ENCODE data around the gene CDK10. TPM values are rescaled to one million over a fixed set of nuclear protein-coding genes. Genes with fewer than 3 reads are reported as not detected.
A peak's percentile ranks its signal among the peaks of the same experiment; 100 is the strongest.

CDK10 gene
- total RNA-seq, 2 donors from 2014 or later: 47.5 to 105 TPM

DNA sequence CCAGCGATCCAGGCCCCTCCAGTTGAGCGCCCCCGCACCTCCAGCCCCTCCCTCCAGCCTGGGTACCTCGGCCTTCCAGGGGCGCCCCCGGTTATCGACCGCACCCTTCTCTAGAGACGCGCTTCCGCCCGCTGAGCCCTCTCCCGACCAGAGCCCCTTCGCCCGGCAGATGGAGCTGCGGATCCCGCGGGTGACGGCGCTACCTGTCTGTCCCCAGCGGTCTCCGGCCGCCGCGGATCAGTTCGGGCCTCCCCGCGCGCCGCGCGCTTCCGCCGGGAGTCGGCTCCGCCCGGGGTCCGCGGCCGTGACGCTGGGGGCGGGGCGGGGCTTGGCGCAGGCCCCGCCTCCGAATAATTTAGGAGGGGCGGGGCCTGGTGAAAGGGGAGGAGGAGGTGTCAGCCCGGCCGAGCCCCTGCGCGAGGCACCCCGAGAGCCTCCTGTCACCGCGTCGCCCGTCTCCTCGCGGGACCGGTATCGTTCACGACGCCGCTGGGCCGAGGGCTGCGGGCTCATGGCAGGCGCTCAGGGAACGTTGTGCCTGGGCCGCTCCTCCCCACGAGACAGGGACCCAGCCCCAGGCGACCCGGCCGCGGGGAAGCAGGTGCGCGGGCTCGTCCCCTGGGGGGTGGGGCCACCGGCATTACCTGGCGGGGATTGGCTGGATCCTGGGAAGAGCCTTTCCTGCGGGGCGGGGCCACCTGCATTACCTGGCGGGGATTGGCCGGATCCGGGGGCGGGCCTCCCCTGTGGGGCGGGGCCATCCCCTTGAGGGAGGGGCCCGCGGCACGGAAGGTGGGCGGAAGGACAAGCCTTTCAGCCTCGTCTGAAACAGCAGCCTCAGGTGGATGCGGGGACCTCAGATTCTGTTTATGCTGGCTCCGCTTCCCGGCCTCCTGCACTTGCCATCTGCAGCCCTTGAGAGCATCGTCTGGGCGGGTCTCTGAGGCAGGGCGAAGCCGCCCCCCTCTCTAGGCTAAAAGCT lies 15.2 kb downstream of the CDK10 start, which contains the start of gene SPATA2L:
SPATA2L (minus strand) TSS at position 281 of the 982 bp plus-strand sequence. CDS start 473 bp downstream, outside the sequence.
- Histone ChIP-seq H3K9me3 (no peaks in the 10 kb centered on the region), H3K27ac (peak within 1 kb of the TSS; percentile 89 to 99 (median 96)), H3K36me3 (replicated peaks in 1 of 2; ENCODE audit: insufficient read depth in 1 of 2, low read depth in 2 of 2) (no peaks in the 10 kb centered on the region), H3K4me3 (peak within 1 kb of the TSS; percentile 38 to 53), H3K4me1 (peaks cover 35% of the 10 kb centered on the region), H3K27me3 (no peaks in the 10 kb centered on the region)
- WGBS, 2 donors: 0 to 1% methylated on average over 26 to 86 of the region's 97 CpGs
- DNase-seq: peak; percentile 97 to 99 (median 98)
- ATAC-seq: peak; percentile 79
- TF ChIP-seq, protein P1, sequence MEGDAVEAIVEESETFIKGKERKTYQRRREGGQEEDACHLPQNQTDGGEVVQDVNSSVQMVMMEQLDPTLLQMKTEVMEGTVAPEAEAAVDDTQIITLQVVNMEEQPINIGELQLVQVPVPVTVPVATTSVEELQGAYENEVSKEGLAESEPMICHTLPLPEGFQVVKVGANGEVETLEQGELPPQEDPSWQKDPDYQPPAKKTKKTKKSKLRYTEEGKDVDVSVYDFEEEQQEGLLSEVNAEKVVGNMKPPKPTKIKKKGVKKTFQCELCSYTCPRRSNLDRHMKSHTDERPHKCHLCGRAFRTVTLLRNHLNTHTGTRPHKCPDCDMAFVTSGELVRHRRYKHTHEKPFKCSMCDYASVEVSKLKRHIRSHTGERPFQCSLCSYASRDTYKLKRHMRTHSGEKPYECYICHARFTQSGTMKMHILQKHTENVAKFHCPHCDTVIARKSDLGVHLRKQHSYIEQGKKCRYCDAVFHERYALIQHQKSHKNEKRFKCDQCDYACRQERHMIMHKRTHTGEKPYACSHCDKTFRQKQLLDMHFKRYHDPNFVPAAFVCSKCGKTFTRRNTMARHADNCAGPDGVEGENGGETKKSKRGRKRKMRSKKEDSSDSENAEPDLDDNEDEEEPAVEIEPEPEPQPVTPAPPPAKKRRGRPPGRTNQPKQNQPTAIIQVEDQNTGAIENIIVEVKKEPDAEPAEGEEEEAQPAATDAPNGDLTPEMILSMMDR (IDR thresholded peaks at IDR 0.05): peak in 4 of 7 experiments; percentile 13 to 34 (median 27)
- TF ChIP-seq POLR2A (IDR thresholded peaks at IDR 0.05): peak; percentile 90 to 92 (median 90)
- intact Hi-C loops (cut with DNase I): no loop called here

DNA sequence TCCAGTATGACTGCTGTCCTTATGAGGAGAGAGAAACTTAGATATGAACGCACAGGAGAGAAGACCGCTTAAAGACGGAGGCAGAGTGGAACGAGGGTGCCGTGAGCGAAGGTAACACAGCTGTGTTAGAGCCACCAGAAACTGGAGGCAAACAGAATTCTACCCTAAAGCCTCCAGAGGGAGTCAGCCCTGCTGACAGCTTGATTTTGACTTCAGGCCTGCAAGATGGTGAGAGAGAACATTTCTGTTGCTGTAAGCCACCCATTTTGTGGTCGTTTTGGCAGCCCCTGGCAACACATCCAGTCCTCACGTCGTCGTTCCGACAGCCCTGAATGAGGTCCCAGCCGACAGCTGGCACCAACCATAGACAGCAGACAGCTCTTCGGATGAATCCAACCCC lies 17.8 kb downstream of the CDK10 start:
- DNase-seq (no peak), ATAC-seq (no peak)
- Histone ChIP-seq H3K4me3 (no peak overlapping the region), H3K27me3 (no peaks in the 10 kb centered on the region), H3K9me3 (no peaks in the 10 kb centered on the region), H3K27ac (no peak overlapping the region), H3K36me3 (replicated peaks in 1 of 2; ENCODE audit: insufficient read depth in 1 of 2, low read depth in 2 of 2) (no peaks in the 10 kb centered on the region), H3K4me1 (peaks cover 33% of the 10 kb centered on the region)
- intact Hi-C loops (cut with DNase I): no loop called here
- TF ChIP-seq, protein P1 (IDR thresholded peaks at IDR 0.05): no peak
- TF ChIP-seq POLR2A (IDR thresholded peaks at IDR 0.05): no peak
- 76 to 78% methylated on average over 10 to 13 of the region's 13 CpGs for WGBS, 2 donors

DNA sequence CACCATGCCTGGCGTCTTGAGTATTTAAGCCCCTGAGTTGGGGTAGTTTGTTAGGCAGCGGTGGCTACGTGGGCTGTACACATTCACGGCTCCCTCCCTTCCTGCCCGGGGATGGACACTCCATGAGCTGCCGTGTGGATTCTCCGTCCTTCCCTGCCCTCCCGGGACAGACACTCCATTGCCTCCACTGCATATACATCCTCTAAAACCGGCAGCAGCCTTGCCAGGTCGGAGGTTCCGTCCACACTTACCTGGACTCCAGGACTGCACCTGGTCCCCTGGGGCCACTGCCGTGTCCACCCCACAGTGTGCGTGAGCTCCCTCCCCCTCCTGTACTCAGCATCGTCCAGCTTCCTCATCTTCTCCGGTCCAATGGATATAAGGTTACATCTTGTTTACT lies 18.5 kb downstream of the CDK10 start:
- no peak for TF ChIP-seq POLR2A (IDR thresholded peaks at IDR 0.05)
- TF ChIP-seq, protein P1 (IDR thresholded peaks at IDR 0.05): no peak
- Histone ChIP-seq H3K27ac (no peak overlapping the region), H3K27me3 (no peaks in the 10 kb centered on the region), H3K4me3 (no peak overlapping the region), H3K4me1 (peaks cover 25% of the 10 kb centered on the region), H3K9me3 (no peaks in the 10 kb centered on the region), H3K36me3 (replicated peaks in 1 of 2; ENCODE audit: insufficient read depth in 1 of 2, low read depth in 2 of 2) (no peaks in the 10 kb centered on the region)
- WGBS, 2 donors: 65 to 67% methylated on average over 13 to 15 of the region's 15 CpGs
- ATAC-seq (no peak), DNase-seq (no peak)
- intact Hi-C loops (cut with DNase I): loop anchor here (5.0 kb wide), 1 partner anchor 87 kb away; no protein-coding TSS in a partner anchor

DNA sequence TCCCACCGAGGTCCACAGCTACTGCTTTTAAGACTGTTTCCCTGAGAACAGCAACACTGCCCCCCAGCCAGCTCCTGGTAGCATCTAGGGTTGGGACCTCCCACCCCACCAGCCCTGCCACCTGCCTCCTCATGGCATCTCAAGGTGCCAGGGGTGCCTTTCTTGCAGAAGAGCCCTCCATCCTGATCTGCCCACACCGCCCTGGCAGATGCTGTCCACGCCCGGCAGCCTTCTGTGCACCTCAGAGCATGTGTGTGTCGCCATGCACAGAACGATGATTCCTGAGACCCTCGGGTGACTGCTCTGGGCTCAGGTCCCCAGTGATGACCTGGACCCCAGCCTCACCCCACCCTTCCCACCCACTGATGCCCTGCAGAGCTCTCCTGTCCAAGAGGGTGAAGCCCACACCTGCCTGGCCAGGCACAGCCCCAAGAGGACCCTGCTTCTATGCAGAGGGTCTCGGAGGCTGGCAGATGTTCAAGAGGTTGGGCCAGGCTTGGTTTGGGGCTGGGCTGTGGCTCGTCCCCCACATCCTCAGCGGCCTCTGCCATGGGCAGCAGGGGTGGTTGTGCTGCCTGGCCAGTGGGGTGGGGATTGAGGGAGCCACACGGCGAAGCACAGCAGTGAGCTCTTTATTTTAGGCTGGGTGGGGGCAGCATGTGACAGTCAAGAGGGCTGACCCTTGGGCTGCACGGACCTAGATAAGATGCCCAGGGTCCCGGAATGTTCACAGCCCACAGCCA lies 20.2 kb downstream of the CDK10 start:
- no peak for TF ChIP-seq POLR2A (IDR thresholded peaks at IDR 0.05)
- TF ChIP-seq, protein P1 (IDR thresholded peaks at IDR 0.05): no peak
- no peak for DNase-seq
- no peaks in the 10 kb centered on the region for H3K27me3 ChIP-seq
- no peak overlapping the region for H3K27ac ChIP-seq
- no peak for ATAC-seq
- H3K4me3 ChIP-seq: no peak overlapping the region
- H3K36me3 ChIP-seq (replicated peaks in 1 of 2; ENCODE audit: insufficient read depth in 1 of 2, low read depth in 2 of 2): no peaks in the 10 kb centered on the region
- H3K9me3 ChIP-seq: no peaks in the 10 kb centered on the region
- intact Hi-C loops (cut with DNase I): loop anchor here (5.0 kb wide), 1 partner anchor 86 kb away; no protein-coding TSS in a partner anchor
- WGBS, 2 donors: 74 to 81% methylated on average over 6 to 14 of the region's 14 CpGs
- peaks cover 18% of the 10 kb centered on the region for H3K4me1 ChIP-seq
